ENCODE results near the gene LRRC38. TPM values are rescaled to one million over a fixed set of nuclear protein-coding genes. Genes with fewer than 3 reads are reported as not detected.
"Not testable (repeated sequence)": the region's sequence is repeated elsewhere in the genome, so short reads cannot be mapped to it uniquely, and the experiment has no call there.

The LRRC38 gene
- total and polyA plus RNA-seq, 5 donors, result 0.23 to 3.9 (median 0.36) TPM

- WGBS, result 52% methylated on average over 1 of the region's 1 CpG
- Histone ChIP-seq H3K4me1 (ENCODE audit: control insufficient read depth, insufficient read depth, low read length) (no peaks in the 10 kb centered on the region), H3K27ac (ENCODE audit: low read length) (no peak overlapping the region), H3K9me3 (ENCODE audit: control insufficient read depth, low read length) (no peaks in the 10 kb centered on the region), H3K27me3 (ENCODE audit: control insufficient read depth, insufficient read depth) (no peaks in the 10 kb centered on the region), H3K4me3 (ENCODE audit: low read length) (no peak overlapping the region)
- no peak for ATAC-seq
- intact Hi-C loops (cut with DNase I), result no loop called here
- DNase-seq, result no peak
These were observed 48.3 kb downstream of the LRRC38 start for GRCh38 chr1:13465515-13465914.

DNA sequence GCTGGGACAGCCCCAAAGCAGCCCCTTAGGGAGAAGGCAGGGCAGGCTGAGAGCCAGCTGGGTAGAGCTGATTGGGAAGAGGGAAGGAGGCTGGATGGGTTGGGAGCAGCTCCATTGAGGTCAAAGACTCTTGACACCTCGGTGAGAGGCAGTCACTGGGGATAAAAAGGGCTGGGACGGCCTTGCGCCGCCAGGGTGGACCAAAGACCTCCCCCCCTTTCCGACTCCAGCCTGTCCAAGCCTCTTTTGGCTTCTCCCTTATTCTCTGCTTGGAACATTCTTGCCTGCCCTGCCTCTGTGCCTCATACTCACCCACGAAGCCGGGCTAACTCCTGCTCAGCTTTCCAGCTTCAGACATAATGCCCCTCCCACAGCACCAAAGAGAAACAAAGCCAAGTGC is 51.1 kb downstream of the LRRC38 start:
- H3K4me3 ChIP-seq (ENCODE audit: low read length), result no peak overlapping the region
- H3K27me3 ChIP-seq (ENCODE audit: control insufficient read depth, insufficient read depth), result no peaks in the 10 kb centered on the region
- WGBS, result 34% methylated on average over 7 of the region's 7 CpGs
- H3K27ac ChIP-seq (ENCODE audit: low read length), result no peak overlapping the region
- no peaks in the 10 kb centered on the region for H3K9me3 ChIP-seq (ENCODE audit: control insufficient read depth, low read length)
- DNase-seq (peak; percentile 69 to 74 (median 71)), ATAC-seq (peak; percentile 68 to 77)
- intact Hi-C loops (cut with DNase I), result loop anchor here in 1 of 4 donors (5.0 kb wide), 1 partner anchor 70 kb away; no protein-coding TSS in a partner anchor
- no peaks in the 10 kb centered on the region for H3K4me1 ChIP-seq (ENCODE audit: control insufficient read depth, insufficient read depth, low read length)

DNA sequence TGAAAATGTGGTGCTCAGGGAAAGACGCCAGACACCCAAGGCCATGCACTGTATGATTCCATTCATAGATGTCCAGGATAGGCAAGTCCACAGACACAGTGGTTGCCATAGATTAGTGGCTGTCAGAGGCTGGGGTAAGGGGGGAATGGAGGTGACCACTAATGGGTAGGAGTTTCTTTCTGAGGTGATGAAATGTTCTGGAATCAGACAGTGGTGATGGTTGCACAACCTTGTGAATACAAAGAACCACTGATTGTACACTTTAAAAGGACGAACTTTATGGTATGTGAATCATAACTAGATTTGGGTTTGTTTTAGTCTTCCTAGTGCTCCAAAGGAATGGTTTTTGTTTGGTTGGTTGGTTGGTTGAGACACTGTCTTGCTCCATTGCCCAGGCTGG is 51.8 kb downstream of the LRRC38 start:
- Histone ChIP-seq H3K4me3 (ENCODE audit: low read length) (no peak overlapping the region), H3K27ac (ENCODE audit: low read length) (no peak overlapping the region), H3K4me1 (ENCODE audit: control insufficient read depth, insufficient read depth, low read length) (no peaks in the 10 kb centered on the region), H3K27me3 (ENCODE audit: control insufficient read depth, insufficient read depth) (no peaks in the 10 kb centered on the region), H3K9me3 (ENCODE audit: control insufficient read depth, low read length) (no peaks in the 10 kb centered on the region)
- DNase-seq (peak in 1 of 3 donors; percentile 22), ATAC-seq (peak; percentile 27 to 31)
- intact Hi-C loops (cut with DNase I), result loop anchor here in 1 of 4 donors (5.0 kb wide), 1 partner anchor 70 kb away; no protein-coding TSS in a partner anchor
- 70% methylated on average over 2 of the region's 2 CpGs for WGBS

- no peak overlapping the region for H3K27ac ChIP-seq (ENCODE audit: low read length)
- ATAC-seq, result peak in 1 of 2 donors; percentile 50
- intact Hi-C loops (cut with DNase I), result no loop called here
- peak overlapping the region; percentile 13 for H3K4me3 ChIP-seq (ENCODE audit: low read length)
- H3K9me3 ChIP-seq (ENCODE audit: control insufficient read depth, low read length), result no peaks in the 10 kb centered on the region
- no peak for DNase-seq
- H3K4me1 ChIP-seq (ENCODE audit: control insufficient read depth, insufficient read depth, low read length), result no peaks in the 10 kb centered on the region
- no peaks in the 10 kb centered on the region for H3K27me3 ChIP-seq (ENCODE audit: control insufficient read depth, insufficient read depth)
- 53% methylated on average over 15 of the region's 15 CpGs for WGBS
These were observed 56.8 kb downstream of the LRRC38 start for GRCh38 chr1:13456904-13457532.

DNA sequence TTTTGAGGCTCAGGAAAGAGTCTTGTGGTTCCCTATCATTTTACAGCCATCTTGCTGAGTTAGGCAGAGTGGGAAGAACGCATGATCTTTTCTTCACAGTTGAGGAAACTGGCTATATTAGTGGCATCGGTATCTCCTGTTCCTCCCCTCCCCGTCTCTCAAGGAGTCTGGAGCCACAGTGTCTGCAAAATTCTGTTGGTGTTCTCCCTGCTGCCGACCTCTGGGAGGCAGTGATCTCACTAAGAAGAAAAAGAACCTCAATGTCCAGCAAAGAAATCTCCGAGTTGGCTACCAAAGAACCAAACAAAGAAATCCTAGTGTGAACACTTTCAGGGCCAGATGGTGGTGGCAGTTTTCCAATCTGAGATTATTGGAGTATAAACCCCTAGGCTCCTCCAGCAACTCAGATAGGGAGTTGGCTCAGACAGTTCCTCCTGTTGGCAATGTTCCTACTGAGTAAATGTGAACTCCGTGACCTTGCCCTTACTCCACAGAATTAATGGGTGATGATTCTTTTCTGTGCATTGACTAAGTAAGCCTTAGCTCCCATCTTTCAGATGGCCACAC is 62.3 kb downstream of the LRRC38 start:
- intact Hi-C loops (cut with DNase I), result no loop called here
- Histone ChIP-seq H3K4me3 (ENCODE audit: low read length) (no peak overlapping the region), H3K9me3 (ENCODE audit: control insufficient read depth, low read length) (no peaks in the 10 kb centered on the region), H3K4me1 (ENCODE audit: control insufficient read depth, insufficient read depth, low read length) (no peaks in the 10 kb centered on the region), H3K27me3 (ENCODE audit: control insufficient read depth, insufficient read depth) (no peaks in the 10 kb centered on the region), H3K27ac (ENCODE audit: low read length) (no peak overlapping the region)
- peak; percentile 26 to 38 for ATAC-seq
- no peak for DNase-seq
- 37% methylated on average over 6 of the region's 6 CpGs for WGBS

DNA sequence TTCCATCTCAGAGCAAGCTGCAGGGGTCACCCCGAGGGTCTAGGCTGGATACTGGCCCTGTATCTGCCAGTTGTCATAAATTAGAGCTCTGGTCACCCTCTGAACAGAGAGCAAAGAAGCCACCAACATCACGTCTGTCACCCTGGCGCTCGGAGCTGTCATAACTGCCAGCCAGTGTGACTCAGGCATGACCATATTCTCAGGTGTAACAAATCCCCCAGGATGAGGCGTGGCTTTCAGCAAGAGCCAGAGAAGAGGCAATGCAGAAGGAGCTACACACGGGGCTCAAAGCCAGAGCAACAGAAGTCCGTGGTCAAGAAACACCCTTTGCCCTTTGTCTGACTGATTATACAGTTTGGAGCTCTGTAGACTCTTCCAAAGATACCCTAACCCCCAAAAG is 63.6 kb downstream of the LRRC38 start:
- H3K4me1 ChIP-seq (ENCODE audit: control insufficient read depth, insufficient read depth, low read length), result no peaks in the 10 kb centered on the region
- WGBS, result 65% methylated on average over 7 of the region's 7 CpGs
- no peak for ATAC-seq
- intact Hi-C loops (cut with DNase I), result no loop called here
- H3K27me3 ChIP-seq (ENCODE audit: control insufficient read depth, insufficient read depth), result no peaks in the 10 kb centered on the region
- no peak overlapping the region for H3K27ac ChIP-seq (ENCODE audit: low read length)
- no peak overlapping the region for H3K4me3 ChIP-seq (ENCODE audit: low read length)
- no peak for DNase-seq
- no peaks in the 10 kb centered on the region for H3K9me3 ChIP-seq (ENCODE audit: control insufficient read depth, low read length)

- H3K27me3 ChIP-seq (ENCODE audit: control insufficient read depth, insufficient read depth), result no peaks in the 10 kb centered on the region
- intact Hi-C loops (cut with DNase I), result no loop called here
- H3K4me3 ChIP-seq (ENCODE audit: low read length), result no peak overlapping the region
- ATAC-seq (no peak), DNase-seq (no peak)
- 57% methylated on average over 10 of the region's 10 CpGs for WGBS
- no peak overlapping the region for H3K27ac ChIP-seq (ENCODE audit: low read length)
- H3K9me3 ChIP-seq (ENCODE audit: control insufficient read depth, low read length), result no peaks in the 10 kb centered on the region
- H3K4me1 ChIP-seq (ENCODE audit: control insufficient read depth, insufficient read depth, low read length), result no peaks in the 10 kb centered on the region
These were observed 70.3 kb downstream of the LRRC38 start for GRCh38 chr1:13443335-13443979.

GRCh38 chr1:13439104-13439783 is 74.6 kb downstream of the LRRC38 start:
- H3K27ac ChIP-seq (ENCODE audit: low read length); H3K9me3 ChIP-seq (ENCODE audit: control insufficient read depth, low read length); DNase-seq; intact Hi-C loops (cut with DNase I); ATAC-seq; H3K4me1 ChIP-seq (ENCODE audit: control insufficient read depth, insufficient read depth, low read length); H3K27me3 ChIP-seq (ENCODE audit: control insufficient read depth, insufficient read depth); H3K4me3 ChIP-seq (ENCODE audit: low read length): not testable (repeated sequence)
- 93% methylated on average over 49 of the region's 49 CpGs for WGBS

- peak in 1 of 2 donors; percentile 48 for ATAC-seq
- WGBS, result 58% methylated on average over 3 of the region's 3 CpGs
- no peaks in the 10 kb centered on the region for H3K27me3 ChIP-seq (ENCODE audit: control insufficient read depth, insufficient read depth)
These were observed 78.3 kb downstream of the LRRC38 start for GRCh38 chr1:13435458-13435857.

DNA sequence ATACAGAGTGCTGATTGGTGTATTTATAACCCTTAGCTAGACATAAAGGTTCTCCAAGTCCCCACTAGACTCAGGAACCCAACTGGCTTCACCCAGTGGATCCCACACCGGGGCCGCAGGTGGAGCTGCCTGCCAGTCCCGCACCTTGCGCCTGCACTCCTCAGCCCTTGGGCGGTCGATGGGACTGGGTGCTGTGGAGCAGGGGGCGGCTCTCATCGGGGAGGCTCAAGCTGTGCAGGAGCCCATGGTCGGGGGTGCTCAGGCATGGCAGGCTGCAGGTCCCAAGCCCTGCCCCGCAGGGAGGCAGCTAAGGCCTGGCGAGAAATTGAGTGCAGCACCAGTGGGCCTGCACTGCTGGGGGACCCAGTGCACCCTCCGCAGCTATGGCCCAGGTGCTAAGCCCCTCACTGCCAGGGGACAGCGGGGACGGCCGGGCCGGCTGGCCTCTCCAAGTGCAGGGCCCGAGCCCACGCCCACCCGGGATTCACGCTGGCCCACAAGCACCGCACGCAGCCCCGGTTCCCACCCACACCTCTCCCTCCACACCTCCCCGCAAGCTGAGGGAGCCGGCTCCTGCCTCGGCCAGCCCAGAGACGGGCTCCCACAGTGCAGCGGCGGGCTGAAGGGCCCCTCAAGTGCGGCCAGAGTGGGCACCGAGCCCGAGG is 80.0 kb downstream of the LRRC38 start:
- H3K27ac ChIP-seq (ENCODE audit: low read length); ATAC-seq; H3K27me3 ChIP-seq (ENCODE audit: control insufficient read depth, insufficient read depth); intact Hi-C loops (cut with DNase I); DNase-seq; H3K4me3 ChIP-seq (ENCODE audit: low read length); H3K9me3 ChIP-seq (ENCODE audit: control insufficient read depth, low read length); H3K4me1 ChIP-seq (ENCODE audit: control insufficient read depth, insufficient read depth, low read length): not testable (repeated sequence)
- WGBS, result 93% methylated on average over 32 of the region's 32 CpGs

More at GRCh38 chr1:13435458-13435857, 78.3 kb downstream of the LRRC38 start:
- intact Hi-C loops (cut with DNase I), result no loop called here
- no peak for DNase-seq
- no peak overlapping the region for H3K27ac ChIP-seq (ENCODE audit: low read length)
- H3K9me3 ChIP-seq (ENCODE audit: control insufficient read depth, low read length), result no peaks in the 10 kb centered on the region
- no peak overlapping the region for H3K4me3 ChIP-seq (ENCODE audit: low read length)
- no peaks in the 10 kb centered on the region for H3K4me1 ChIP-seq (ENCODE audit: control insufficient read depth, insufficient read depth, low read length)
